ENCODE measurements around the gene MBNL1.
A peak's percentile ranks its signal among the peaks of the same experiment; 100 is the strongest.
"Not testable (repeated sequence)": the region's sequence is repeated elsewhere in the genome, so short reads cannot be mapped to it uniquely, and the experiment has no call there.

Gene MBNL1

GRCh38 chr3:152416808-152417580 is 148.3 kb downstream of the MBNL1 start:
- no peak for FAIRE-seq

GRCh38 chr3:152419748-152420147 is 151.0 kb downstream of the MBNL1 start:
- FAIRE-seq = no peak

GRCh38 chr3:152421162-152421561 is 152.4 kb downstream of the MBNL1 start:
- FAIRE-seq = no peak

GRCh38 chr3:152426393-152426792 is 157.7 kb downstream of the MBNL1 start:
- no peak for FAIRE-seq

GRCh38 chr3:152428577-152428976 is 159.8 kb downstream of the MBNL1 start:
- FAIRE-seq = no peak

GRCh38 chr3:152430223-152431002 is 161.7 kb downstream of the MBNL1 start:
- FAIRE-seq = no peak

- no peak for FAIRE-seq
These were observed 165.4 kb downstream of the MBNL1 start for GRCh38 chr3:152434142-152434541.

- FAIRE-seq = not testable (repeated sequence)
These were observed 166.5 kb downstream of the MBNL1 start for GRCh38 chr3:152435210-152435609.

- no peak for FAIRE-seq
These were observed 168.2 kb downstream of the MBNL1 start for GRCh38 chr3:152436707-152437590.

GRCh38 chr3:152438181-152438580 is 169.5 kb downstream of the MBNL1 start:
- no peak for FAIRE-seq

- FAIRE-seq = no peak
These were observed 170.0 kb downstream of the MBNL1 start for GRCh38 chr3:152438706-152439105.

GRCh38 chr3:152440243-152440642 is 171.5 kb downstream of the MBNL1 start:
- not testable (repeated sequence) for FAIRE-seq

- FAIRE-seq = no peak
These were observed 174.7 kb downstream of the MBNL1 start for GRCh38 chr3:152443212-152444023.

- peak; percentile 91 for FAIRE-seq
These were observed 175.4 kb downstream of the MBNL1 start for GRCh38 chr3:152444029-152444641.

GRCh38 chr3:152445212-152445611 is 176.5 kb downstream of the MBNL1 start:
- FAIRE-seq = no peak

GRCh38 chr3:152446495-152446894 is 177.8 kb downstream of the MBNL1 start:
- FAIRE-seq = no peak

GRCh38 chr3:152447511-152447910 is 178.8 kb downstream of the MBNL1 start:
- no peak for FAIRE-seq

- FAIRE-seq = no peak
These were observed 179.4 kb downstream of the MBNL1 start for GRCh38 chr3:152448091-152448490.

- no peak for FAIRE-seq
These were observed 183.6 kb downstream of the MBNL1 start for GRCh38 chr3:152452318-152452717.

GRCh38 chr3:152454076-152454875 is 185.5 kb downstream of the MBNL1 start:
- FAIRE-seq = no peak

- FAIRE-seq = no peak
These were observed 187.3 kb downstream of the MBNL1 start for GRCh38 chr3:152455989-152456388.

Measured in G401.6 (cell line).